Gastrocnemius medialis (tissue), 4 donors: ENCODE data around the gene RAB13.

ENCODE experiments used
- CTCF ChIP-seq, 5 experiments: fragments of 450-650 bp in 3 of 5; fragments of 200-600 bp in 2 of 5; sonication (generic) in 2 of 5; IDR thresholded peaks in 4 of 5; conservative IDR thresholded peaks in 1 of 5; 1 replicate in 4 of 5; 2 replicates in 1 of 5; pipeline ENCODE4 v1.5.1; 2016 to 2019; ENCODE audit warnings: antibody characterized with exemption in 5 of 5, mild to moderate bottlenecking in 3 of 5, moderate library complexity in 3 of 5
- POLR2A ChIP-seq, 2 donors: fragments of 450-650 bp; IDR thresholded peaks; one replicate each; pipeline ENCODE4 v1.6.1; 2017; ENCODE audit warnings: antibody characterized with exemption in 2 of 2, mild to moderate bottlenecking in 2 of 2, moderate library complexity in 2 of 2

GRCh38 chr1:153970346-153970745 is 15.8 kb downstream of the RAB13 start:
- TF ChIP-seq POLR2A (IDR thresholded peaks at IDR 0.05) (no peak), CTCF (IDR thresholded peaks at IDR 0.05 in 4 of 5, conservative IDR thresholded peaks at IDR 0.05 in 1 of 5) (no peak)
